Measurements from ENCODE around the gene COL12A1.

The COL12A1 gene

GRCh38 chr6:75094614-75095200, 111.1 kb downstream of the COL12A1 start:
- no peak for DNase-seq

GRCh38 chr6:75091467-75092190, 114.2 kb downstream of the COL12A1 start:
- DNase-seq = no peak

- no peak for DNase-seq
Measured at GRCh38 chr6:75090576-75090975, 115.3 kb downstream of the COL12A1 start.

GRCh38 chr6:75089921-75090320, 115.9 kb downstream of the COL12A1 start:
- DNase-seq = no peak

GRCh38 chr6:75089151-75089897, 116.5 kb downstream of the COL12A1 start:
- no peak for DNase-seq

- DNase-seq = no peak
Measured at GRCh38 chr6:75085931-75086635, 119.8 kb downstream of the COL12A1 start.

- no peak for DNase-seq
Measured at GRCh38 chr6:75084872-75085381, 120.9 kb downstream of the COL12A1 start.

- no peak for DNase-seq
Measured at GRCh38 chr6:75084018-75084417, 121.8 kb downstream of the COL12A1 start.

GRCh38 chr6:75081921-75082320, 123.9 kb downstream of the COL12A1 start:
- DNase-seq = no peak

GRCh38 chr6:75081047-75081446, 124.8 kb downstream of the COL12A1 start:
- no peak for DNase-seq

- DNase-seq = no peak
Measured at GRCh38 chr6:75079589-75079988, 126.3 kb downstream of the COL12A1 start.

GRCh38 chr6:75077701-75078100, 128.2 kb downstream of the COL12A1 start:
- DNase-seq = no peak

- no peak for DNase-seq
Measured at GRCh38 chr6:75076009-75076408, 129.8 kb downstream of the COL12A1 start.

- DNase-seq = no peak
Measured at GRCh38 chr6:75070244-75070643, 135.6 kb downstream of the COL12A1 start.

GRCh38 chr6:75065523-75065922, 140.3 kb downstream of the COL12A1 start:
- DNase-seq = no peak

GRCh38 chr6:75052491-75052890, 153.4 kb downstream of the COL12A1 start:
- DNase-seq = no peak

- DNase-seq = no peak
Measured at GRCh38 chr6:75049308-75049707, 156.5 kb downstream of the COL12A1 start.

- no peak for DNase-seq
Measured at GRCh38 chr6:75044846-75045245, 161.0 kb downstream of the COL12A1 start.

- no peak for DNase-seq
Measured at GRCh38 chr6:75041381-75041780, 164.5 kb downstream of the COL12A1 start.
